ENCODE results near the gene ZNF879.

The ZNF879 gene

GRCh38 chr5:178998441-178998840, 25.2 kb upstream of the ZNF879 start:
- H3K4me3 ChIP-seq (replicated peaks; ENCODE audit: insufficient read depth, low read length): no peak overlapping the region
- DNase-seq (ENCODE audit: low read depth in 1 of 2, low spot score in 1 of 2): no peak
- TF ChIP-seq SPI1 (IDR thresholded peaks at IDR 0.05; ENCODE audit: borderline replicate concordance, low read depth): no peak
- TF ChIP-seq GABPA (IDR thresholded peaks at IDR 0.05; ENCODE audit: low read depth): no peak
- TF ChIP-seq POLR2AphosphoS5 (IDR thresholded peaks at IDR 0.05; ENCODE audit: low read depth): no peak
- H3K27ac ChIP-seq (replicated peaks): no peak overlapping the region
- no peaks in the 10 kb centered on the region for H3K27me3 ChIP-seq (ENCODE audit: insufficient read depth, poor library complexity, severe bottlenecking)

GRCh38 chr5:179006564-179006963, 17.0 kb upstream of the ZNF879 start:
- TF ChIP-seq GABPA (IDR thresholded peaks at IDR 0.05; ENCODE audit: low read depth) (no peak), POLR2AphosphoS5 (IDR thresholded peaks at IDR 0.05; ENCODE audit: low read depth) (no peak), CTCF (IDR thresholded peaks at IDR 0.05; ENCODE audit: insufficient read depth, low read length) (no peak), SPI1 (IDR thresholded peaks at IDR 0.05; ENCODE audit: borderline replicate concordance, low read depth) (no peak), REST (IDR thresholded peaks at IDR 0.05; ENCODE audit: insufficient replicate concordance, low read depth) (no peak)
- H3K27ac ChIP-seq (replicated peaks): no peak overlapping the region
- H3K4me3 ChIP-seq (replicated peaks; ENCODE audit: insufficient read depth, low read length): no peak overlapping the region
- H3K27me3 ChIP-seq (ENCODE audit: insufficient read depth, poor library complexity, severe bottlenecking): no peaks in the 10 kb centered on the region
- no peak for DNase-seq (ENCODE audit: low read depth in 1 of 2, low spot score in 1 of 2)

GRCh38 chr5:179008667-179009066, 14.9 kb upstream of the ZNF879 start:
- DNase-seq (ENCODE audit: low read depth in 1 of 2, low spot score in 1 of 2): no peak
- TF ChIP-seq CTCF (IDR thresholded peaks at IDR 0.05; ENCODE audit: insufficient read depth, low read length): no peak
- no peak for TF ChIP-seq GABPA (IDR thresholded peaks at IDR 0.05; ENCODE audit: low read depth)
- no peak for TF ChIP-seq REST (IDR thresholded peaks at IDR 0.05; ENCODE audit: insufficient replicate concordance, low read depth)
- TF ChIP-seq POLR2AphosphoS5 (IDR thresholded peaks at IDR 0.05; ENCODE audit: low read depth): no peak
- TF ChIP-seq SPI1 (IDR thresholded peaks at IDR 0.05; ENCODE audit: borderline replicate concordance, low read depth): no peak
- no peak overlapping the region for H3K4me3 ChIP-seq (replicated peaks; ENCODE audit: insufficient read depth, low read length)
- no peaks in the 10 kb centered on the region for H3K27me3 ChIP-seq (ENCODE audit: insufficient read depth, poor library complexity, severe bottlenecking)
- no peak overlapping the region for H3K27ac ChIP-seq (replicated peaks)

- no peak for TF ChIP-seq REST (IDR thresholded peaks at IDR 0.05; ENCODE audit: insufficient replicate concordance, low read depth)
- no peak for TF ChIP-seq POLR2AphosphoS5 (IDR thresholded peaks at IDR 0.05; ENCODE audit: low read depth)
- no peak for TF ChIP-seq GABPA (IDR thresholded peaks at IDR 0.05; ENCODE audit: low read depth)
- no peak for TF ChIP-seq SPI1 (IDR thresholded peaks at IDR 0.05; ENCODE audit: borderline replicate concordance, low read depth)
- no peak for TF ChIP-seq CTCF (IDR thresholded peaks at IDR 0.05; ENCODE audit: insufficient read depth, low read length)
- H3K27ac ChIP-seq (replicated peaks): no peak overlapping the region
- H3K27me3 ChIP-seq (ENCODE audit: insufficient read depth, poor library complexity, severe bottlenecking): no peaks in the 10 kb centered on the region
- H3K4me3 ChIP-seq (replicated peaks; ENCODE audit: insufficient read depth, low read length): no peak overlapping the region
- no peak for DNase-seq (ENCODE audit: low read depth in 1 of 2, low spot score in 1 of 2)
Measured at GRCh38 chr5:179033004-179033580, 9.5 kb downstream of the ZNF879 start.
